K562 (cell line): ENCODE results near the gene UNC5B. TPM values are rescaled to one million over a fixed set of nuclear protein-coding genes. Genes with fewer than 3 reads are reported as not detected.
A peak's percentile ranks its signal among the peaks of the same experiment; 100 is the strongest.

Experiments used
- ARID2 ChIP-seq: fragments of 450-650 bp; IDR thresholded peaks from 2 replicates; pipeline ENCODE4 v1.6.1; 2017; ENCODE audit warnings: antibody characterized with exemption, mild to moderate bottlenecking
- DMBX1 ChIP-seq: fragments of 250-450 bp; sonication (Bioruptor Pico); IDR thresholded peaks from 2 replicates; pipeline ENCODE4 v1.8.0; 2022; ENCODE audit warnings: inconsistent platforms, mild to moderate bottlenecking, moderate library complexity, borderline replicate concordance
- FOXP1 ChIP-seq: sonication (generic); formaldehyde crosslinking; IDR thresholded peaks from 2 replicates; pipeline ENCODE4 v1.8.0; 2022; ENCODE audit warnings: mild to moderate bottlenecking, missing genetic modification reagents
- HNRNPK ChIP-seq: fragments of 200-400 bp; formaldehyde crosslinking; IDR thresholded peaks from one replicate; pipeline ENCODE4 v1.6.1; 2018; ENCODE audit warnings: mild to moderate bottlenecking, low read depth, low read length; ENCODE audit not compliant: poor library complexity, severe bottlenecking
- RB1 ChIP-seq: fragments of 450-650 bp; IDR thresholded peaks from 2 replicates; pipeline ENCODE4 v1.6.1; 2017; ENCODE audit warnings: low read depth, mild to moderate bottlenecking
- RBBP5 ChIP-seq: fragments of 200-600 bp; sonication (generic); IDR thresholded peaks from 2 replicates; pipeline ENCODE4 v1.6.1; 2012; ENCODE audit warnings: borderline replicate concordance, mild to moderate bottlenecking, low read length, control low read depth, inconsistent platforms; ENCODE audit not compliant: insufficient read depth, poor library complexity, severe bottlenecking
- RFX5 ChIP-seq: IDR thresholded peaks from 2 replicates; pipeline ENCODE4 v1.6.1; 2011; ENCODE audit warnings: low read depth, mild to moderate bottlenecking, improper control_type of control experiment, low read length
- SAFB ChIP-seq: fragments of 200-400 bp; formaldehyde crosslinking; IDR thresholded peaks from 2 replicates; pipeline ENCODE4 v1.6.1; 2017; ENCODE audit warnings: low read depth, low read length, borderline replicate concordance
- SIX5 ChIP-seq, 2 experiments: IDR thresholded peaks; 2 replicates each; pipeline ENCODE4 v1.6.1; 2011; ENCODE audit warnings: low read length in 2 of 2, borderline replicate concordance in 1 of 2, low read depth in 1 of 2, mild to moderate bottlenecking in 1 of 2, moderate library complexity in 1 of 2; ENCODE audit not compliant: insufficient read depth in 1 of 2
- SLC30A9 ChIP-seq: fragments of 250-450 bp; sonication (Bioruptor Pico); IDR thresholded peaks from 2 replicates; pipeline ENCODE4 v1.8.0; 2022; ENCODE audit warnings: mild to moderate bottlenecking, moderate library complexity
- SMAD4 ChIP-seq: fragments of 250-450 bp; sonication (Bioruptor Pico); conservative IDR thresholded peaks from 2 replicates; pipeline ENCODE4 v1.8.0; 2021; ENCODE audit warnings: inconsistent platforms, mild to moderate bottlenecking, moderate library complexity
- polyA plus RNA-seq, 8 experiments: library from polyadenylated mRNA; depleted of rRNA in 4 of 8; stranded (reverse) in 5 of 8; unstranded in 3 of 8; fragments of >200 nt; fragmentation: Nextera tagmentation in 2 of 8; fragmentation: Illumina TruSeq in 1 of 8; extraction: Ambion mirVana in 2 of 8; extraction: Trizol in 1 of 8; gene quantifications; 2 replicates each; pipeline versions ENCODE4 v1.2.1 to v1.2.3, GENCODE V29; 2011 to 2014; ENCODE audit warnings: inconsistent platforms in 1 of 8, missing spikeins in 1 of 8
- total RNA-seq, 7 experiments: library from RNA; depleted of rRNA in 6 of 7; stranded (reverse); fragments of >200 nt in 6 of 7; fragmentation: Illumina TruSeq in 2 of 7; extraction: Trizol in 2 of 7; gene quantifications; 2 replicates each; pipeline versions ENCODE4 v1.2.1 to v1.2.3, GENCODE V29; 2011 to 2021; ENCODE audit warnings: low replicate concordance in 1 of 7
- TF ChIP-seq, protein P1 (sequence below), 3 experiments: fragments of 200-800 bp in 1 of 3; fragments of 250-450 bp in 1 of 3; fragments of 450-650 bp in 1 of 3; sonication (Bioruptor Pico) in 1 of 3; sonication (Bioruptor generic) in 1 of 3; formaldehyde crosslinking in 1 of 3; IDR thresholded peaks; 2 replicates each; pipeline versions ENCODE4 v1.6.1 to v1.8.0; 2016 to 2022; ENCODE audit warnings: mild to moderate bottlenecking in 2 of 3, missing genetic modification characterization in 2 of 3, missing compliant biosample characterization in 1 of 3, moderate library complexity in 1 of 3
- TF ChIP-seq, protein P2 (sequence below): fragments of 250-450 bp; sonication (Bioruptor Pico); IDR thresholded peaks from 2 replicates; pipeline ENCODE4 v1.4.0; 2020
- TF ChIP-seq, protein P3 (sequence below): fragments of 450-650 bp; formaldehyde crosslinking; IDR thresholded peaks from 2 replicates; pipeline ENCODE4 v1.4.0; 2020; ENCODE audit warnings: mild to moderate bottlenecking, moderate library complexity
- TF ChIP-seq, protein P4 (sequence below): IDR thresholded peaks from 2 replicates; pipeline ENCODE4 v1.6.1; 2011; ENCODE audit warnings: borderline replicate concordance, low read depth, mild to moderate bottlenecking, moderate library complexity, low read length; ENCODE audit not compliant: insufficient read depth, poor library complexity, severe bottlenecking
- TF ChIP-seq, protein P5 (sequence below): sonication (generic); formaldehyde crosslinking; IDR thresholded peaks from 2 replicates; pipeline ENCODE4 v1.9.0; 2022; ENCODE audit warnings: mild to moderate bottlenecking, missing genetic modification reagents

Gene UNC5B
- total and polyA plus RNA-seq, 9 of the 15 experiments (the other 6 are each of a cell fraction or from before 2014, with no cell fraction given), result 0.10 to 8.4 (median 2.1) TPM

DNA sequence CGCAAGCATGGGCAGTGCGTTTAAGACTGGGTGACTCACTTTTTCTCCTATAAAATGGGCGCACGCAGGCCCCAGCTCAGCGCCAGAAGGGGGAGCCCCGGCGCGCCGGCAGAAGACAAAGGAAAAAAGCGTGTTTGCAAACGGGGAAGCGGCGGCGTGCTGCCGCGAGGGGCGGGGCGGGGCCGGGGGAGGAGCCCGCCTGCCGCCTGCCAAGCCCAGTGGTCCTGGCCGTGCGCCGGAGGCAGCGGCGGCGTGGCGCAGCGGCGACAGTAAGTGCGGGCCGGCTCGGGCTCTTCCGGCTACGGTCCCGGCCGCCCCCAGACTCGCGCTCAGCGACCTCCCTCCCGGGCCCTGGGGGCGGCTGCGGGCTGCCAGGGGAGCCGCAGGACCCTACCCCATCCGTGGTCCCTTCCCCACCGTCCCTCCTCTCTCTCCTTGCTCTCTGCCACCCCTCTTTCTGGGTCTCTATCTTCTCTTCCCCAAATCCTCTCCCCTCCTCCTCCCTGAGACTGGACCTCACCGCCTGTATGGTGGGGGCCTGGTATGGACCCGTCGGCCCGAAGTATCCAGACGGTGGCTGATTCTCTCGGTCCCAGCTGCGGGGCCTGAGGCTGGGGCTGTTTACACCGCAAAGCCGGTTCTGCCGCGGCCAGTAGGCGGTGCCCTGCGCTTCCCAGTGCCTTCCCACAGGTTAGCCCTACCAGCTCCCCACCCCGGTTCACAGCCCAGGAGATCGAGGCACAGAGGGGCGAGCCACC lies 106.9 kb downstream of the UNC5B start, which contains the start of gene SLC29A3 (continued):
- TF ChIP-seq, protein P1, sequence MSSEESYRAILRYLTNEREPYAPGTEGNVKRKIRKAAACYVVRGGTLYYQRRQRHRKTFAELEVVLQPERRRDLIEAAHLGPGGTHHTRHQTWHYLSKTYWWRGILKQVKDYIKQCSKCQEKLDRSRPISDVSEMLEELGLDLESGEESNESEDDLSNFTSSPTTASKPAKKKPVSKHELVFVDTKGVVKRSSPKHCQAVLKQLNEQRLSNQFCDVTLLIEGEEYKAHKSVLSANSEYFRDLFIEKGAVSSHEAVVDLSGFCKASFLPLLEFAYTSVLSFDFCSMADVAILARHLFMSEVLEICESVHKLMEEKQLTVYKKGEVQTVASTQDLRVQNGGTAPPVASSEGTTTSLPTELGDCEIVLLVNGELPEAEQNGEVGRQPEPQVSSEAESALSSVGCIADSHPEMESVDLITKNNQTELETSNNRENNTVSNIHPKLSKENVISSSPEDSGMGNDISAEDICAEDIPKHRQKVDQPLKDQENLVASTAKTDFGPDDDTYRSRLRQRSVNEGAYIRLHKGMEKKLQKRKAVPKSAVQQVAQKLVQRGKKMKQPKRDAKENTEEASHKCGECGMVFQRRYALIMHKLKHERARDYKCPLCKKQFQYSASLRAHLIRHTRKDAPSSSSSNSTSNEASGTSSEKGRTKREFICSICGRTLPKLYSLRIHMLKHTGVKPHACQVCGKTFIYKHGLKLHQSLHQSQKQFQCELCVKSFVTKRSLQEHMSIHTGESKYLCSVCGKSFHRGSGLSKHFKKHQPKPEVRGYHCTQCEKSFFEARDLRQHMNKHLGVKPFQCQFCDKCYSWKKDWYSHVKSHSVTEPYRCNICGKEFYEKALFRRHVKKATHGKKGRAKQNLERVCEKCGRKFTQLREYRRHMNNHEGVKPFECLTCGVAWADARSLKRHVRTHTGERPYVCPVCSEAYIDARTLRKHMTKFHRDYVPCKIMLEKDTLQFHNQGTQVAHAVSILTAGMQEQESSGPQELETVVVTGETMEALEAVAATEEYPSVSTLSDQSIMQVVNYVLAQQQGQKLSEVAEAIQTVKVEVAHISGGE (CRISPR knock-in tag; IDR thresholded peaks at IDR 0.05), result no peak; a peak in 1 of 6 replicates
- no peak for TF ChIP-seq SAFB
- peak; percentile 88 for TF ChIP-seq ARID2
- TF ChIP-seq, protein P2, sequence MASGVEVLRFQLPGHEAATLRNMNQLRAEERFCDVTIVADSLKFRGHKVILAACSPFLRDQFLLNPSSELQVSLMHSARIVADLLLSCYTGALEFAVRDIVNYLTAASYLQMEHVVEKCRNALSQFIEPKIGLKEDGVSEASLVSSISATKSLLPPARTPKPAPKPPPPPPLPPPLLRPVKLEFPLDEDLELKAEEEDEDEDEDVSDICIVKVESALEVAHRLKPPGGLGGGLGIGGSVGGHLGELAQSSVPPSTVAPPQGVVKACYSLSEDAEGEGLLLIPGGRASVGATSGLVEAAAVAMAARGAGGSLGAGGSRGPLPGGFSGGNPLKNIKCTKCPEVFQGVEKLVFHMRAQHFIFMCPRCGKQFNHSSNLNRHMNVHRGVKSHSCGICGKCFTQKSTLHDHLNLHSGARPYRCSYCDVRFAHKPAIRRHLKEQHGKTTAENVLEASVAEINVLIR (CRISPR knock-in tag), result no peak
- no peak for TF ChIP-seq SIX5 (IDR thresholded peaks at IDR 0.05; ENCODE audit: borderline replicate concordance in 1 of 2, insufficient read depth in 1 of 2, low read depth in 1 of 2, low read length in 2 of 2)
- 0 out of 2 replicates have a peak, but pooled peaks have one; percentile 13 for TF ChIP-seq FOXP1 (CRISPR knock-in tag)
- TF ChIP-seq, protein P3, sequence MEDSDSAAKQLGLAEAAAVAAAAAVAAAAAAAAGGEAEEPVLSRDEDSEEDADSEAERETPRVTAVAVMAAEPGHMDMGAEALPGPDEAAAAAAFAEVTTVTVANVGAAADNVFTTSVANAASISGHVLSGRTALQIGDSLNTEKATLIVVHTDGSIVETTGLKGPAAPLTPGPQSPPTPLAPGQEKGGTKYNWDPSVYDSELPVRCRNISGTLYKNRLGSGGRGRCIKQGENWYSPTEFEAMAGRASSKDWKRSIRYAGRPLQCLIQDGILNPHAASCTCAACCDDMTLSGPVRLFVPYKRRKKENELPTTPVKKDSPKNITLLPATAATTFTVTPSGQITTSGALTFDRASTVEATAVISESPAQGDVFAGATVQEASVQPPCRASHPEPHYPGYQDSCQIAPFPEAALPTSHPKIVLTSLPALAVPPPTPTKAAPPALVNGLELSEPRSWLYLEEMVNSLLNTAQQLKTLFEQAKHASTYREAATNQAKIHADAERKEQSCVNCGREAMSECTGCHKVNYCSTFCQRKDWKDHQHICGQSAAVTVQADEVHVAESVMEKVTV (CRISPR knock-in tag), result peak; percentile 70
- peak; percentile 75 for TF ChIP-seq SMAD4
- TF ChIP-seq, protein P4, sequence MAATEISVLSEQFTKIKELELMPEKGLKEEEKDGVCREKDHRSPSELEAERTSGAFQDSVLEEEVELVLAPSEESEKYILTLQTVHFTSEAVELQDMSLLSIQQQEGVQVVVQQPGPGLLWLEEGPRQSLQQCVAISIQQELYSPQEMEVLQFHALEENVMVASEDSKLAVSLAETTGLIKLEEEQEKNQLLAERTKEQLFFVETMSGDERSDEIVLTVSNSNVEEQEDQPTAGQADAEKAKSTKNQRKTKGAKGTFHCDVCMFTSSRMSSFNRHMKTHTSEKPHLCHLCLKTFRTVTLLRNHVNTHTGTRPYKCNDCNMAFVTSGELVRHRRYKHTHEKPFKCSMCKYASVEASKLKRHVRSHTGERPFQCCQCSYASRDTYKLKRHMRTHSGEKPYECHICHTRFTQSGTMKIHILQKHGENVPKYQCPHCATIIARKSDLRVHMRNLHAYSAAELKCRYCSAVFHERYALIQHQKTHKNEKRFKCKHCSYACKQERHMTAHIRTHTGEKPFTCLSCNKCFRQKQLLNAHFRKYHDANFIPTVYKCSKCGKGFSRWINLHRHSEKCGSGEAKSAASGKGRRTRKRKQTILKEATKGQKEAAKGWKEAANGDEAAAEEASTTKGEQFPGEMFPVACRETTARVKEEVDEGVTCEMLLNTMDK, result peak; percentile 95
- peak; percentile 71; the same call in 1 of the 2 replicates for TF ChIP-seq RB1
- peak; percentile 75 for TF ChIP-seq RBBP5
- TF ChIP-seq DMBX1 (CRISPR knock-in tag), result no peak
- TF ChIP-seq RFX5, result no peak
- TF ChIP-seq SLC30A9 (CRISPR knock-in tag), result no peak
- no peak for TF ChIP-seq HNRNPK
- TF ChIP-seq, protein P5, sequence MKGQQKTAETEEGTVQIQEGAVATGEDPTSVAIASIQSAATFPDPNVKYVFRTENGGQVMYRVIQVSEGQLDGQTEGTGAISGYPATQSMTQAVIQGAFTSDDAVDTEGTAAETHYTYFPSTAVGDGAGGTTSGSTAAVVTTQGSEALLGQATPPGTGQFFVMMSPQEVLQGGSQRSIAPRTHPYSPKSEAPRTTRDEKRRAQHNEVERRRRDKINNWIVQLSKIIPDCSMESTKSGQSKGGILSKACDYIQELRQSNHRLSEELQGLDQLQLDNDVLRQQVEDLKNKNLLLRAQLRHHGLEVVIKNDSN (CRISPR knock-in tag), result no peak
